HG02610 (cell line): ENCODE data around the gene SRP9.
"Not testable (repeated sequence)": the region's sequence is repeated elsewhere in the genome, so short reads cannot be mapped to it uniquely, and the experiment has no call there.

Source experiments
- ATAC-seq: cut with Tn5 transposase; IDR thresholded peaks from one replicate; pipeline ENCODE4 v1.9.1; 2021; ENCODE audit warnings: mild to moderate bottlenecking, moderate library complexity; ENCODE audit not compliant: unreplicated experiment

The SRP9 gene

DNA sequence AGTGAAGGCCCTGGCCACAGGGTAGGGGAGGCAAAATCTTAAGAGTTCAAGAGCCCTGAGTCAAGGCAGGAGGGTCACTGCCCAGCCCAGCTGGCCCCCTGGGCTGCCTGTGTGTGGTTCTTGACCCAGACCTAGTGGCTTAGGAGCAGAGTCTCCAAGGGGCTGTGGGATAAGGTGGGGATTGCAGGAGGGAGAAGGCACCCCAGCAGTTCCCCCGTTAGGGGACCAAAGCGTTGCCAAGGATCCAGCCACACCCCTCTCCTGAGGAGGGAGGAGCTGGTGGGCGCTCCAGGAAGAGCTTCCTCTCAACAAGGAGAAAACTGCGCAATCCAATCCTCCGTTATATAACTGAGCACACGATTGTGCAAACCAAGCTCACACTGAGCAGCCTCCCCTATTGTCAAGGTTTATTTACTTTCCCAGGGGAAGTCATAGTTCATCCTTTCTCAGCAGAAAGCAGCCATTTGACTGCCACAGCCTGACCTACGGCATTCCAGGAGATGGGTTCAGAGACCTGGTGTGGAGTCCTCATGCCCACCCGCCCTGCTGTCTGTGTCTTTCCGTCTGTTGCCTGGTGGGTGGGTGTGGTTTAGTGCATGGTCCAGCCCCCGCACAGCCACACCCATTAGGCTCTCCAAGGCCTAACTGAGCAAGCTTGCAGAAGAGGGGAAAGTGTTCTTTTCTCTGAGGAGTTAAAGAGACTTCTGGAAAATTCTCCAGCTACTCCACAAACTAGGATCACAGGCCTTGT is 35.8 kb downstream of the SRP9 start:
- no peak for ATAC-seq

- no peak for ATAC-seq
Measured at GRCh38 chr1:225814381-225814780, 36.8 kb downstream of the SRP9 start.

DNA sequence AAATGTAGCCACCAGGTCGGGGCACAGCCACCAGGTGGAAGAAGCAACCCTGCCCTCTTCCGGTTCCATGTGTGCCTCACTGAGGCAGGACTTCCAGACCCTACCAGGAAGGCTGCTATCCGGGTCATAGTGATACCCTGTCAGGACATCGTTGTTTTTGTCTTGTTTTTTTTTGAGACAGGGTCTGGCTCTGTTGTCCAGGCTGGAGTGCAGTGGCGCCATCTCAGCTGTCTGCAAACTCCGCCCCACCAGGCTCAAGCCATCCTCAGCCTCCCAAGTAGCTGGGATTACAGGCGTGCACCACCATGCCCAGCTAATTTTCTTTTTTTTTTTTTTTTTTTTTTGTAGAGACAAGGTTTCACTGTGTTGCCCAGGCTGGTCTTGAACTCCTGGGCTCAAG is 37.5 kb downstream of the SRP9 start:
- not testable (repeated sequence) for ATAC-seq

- no peak for ATAC-seq
Measured at GRCh38 chr1:225815526-225816178, 38.0 kb downstream of the SRP9 start.

- ATAC-seq = no peak
Measured at GRCh38 chr1:225816643-225817538, 39.3 kb downstream of the SRP9 start.

GRCh38 chr1:225817611-225818061 is 40.0 kb downstream of the SRP9 start:
- ATAC-seq = no peak

- no peak for ATAC-seq
Measured at GRCh38 chr1:225818229-225818628, 40.6 kb downstream of the SRP9 start.

GRCh38 chr1:225819346-225820192 is 41.9 kb downstream of the SRP9 start:
- no peak for ATAC-seq

DNA sequence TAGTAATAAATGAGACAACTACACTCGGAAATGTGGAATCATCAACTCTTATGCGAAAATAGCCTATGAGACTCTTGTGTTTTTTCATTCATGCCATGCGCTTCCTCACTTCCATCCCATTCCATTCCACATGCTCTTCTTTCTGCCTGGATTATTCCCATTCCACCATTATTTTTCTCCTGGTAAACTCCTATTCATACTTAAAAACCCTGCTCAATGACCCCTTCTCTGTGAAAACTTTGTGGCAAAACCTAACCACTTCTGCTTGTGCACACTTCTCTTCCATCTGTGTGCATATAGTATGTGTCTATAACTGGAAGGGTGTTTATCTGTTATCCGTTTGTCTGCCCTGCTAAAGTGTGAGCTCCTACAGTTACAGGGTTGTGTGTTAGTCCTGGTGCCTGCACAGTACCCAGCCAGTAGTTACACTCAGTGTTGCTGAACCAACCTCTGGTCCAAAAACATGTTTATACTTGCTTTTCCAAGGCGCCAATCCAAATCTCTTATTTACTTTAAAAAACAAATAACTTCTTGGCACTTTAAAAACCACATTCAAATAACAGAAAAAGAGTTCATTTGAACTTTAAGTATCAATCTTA is 43.0 kb downstream of the SRP9 start:
- ATAC-seq = no peak

DNA sequence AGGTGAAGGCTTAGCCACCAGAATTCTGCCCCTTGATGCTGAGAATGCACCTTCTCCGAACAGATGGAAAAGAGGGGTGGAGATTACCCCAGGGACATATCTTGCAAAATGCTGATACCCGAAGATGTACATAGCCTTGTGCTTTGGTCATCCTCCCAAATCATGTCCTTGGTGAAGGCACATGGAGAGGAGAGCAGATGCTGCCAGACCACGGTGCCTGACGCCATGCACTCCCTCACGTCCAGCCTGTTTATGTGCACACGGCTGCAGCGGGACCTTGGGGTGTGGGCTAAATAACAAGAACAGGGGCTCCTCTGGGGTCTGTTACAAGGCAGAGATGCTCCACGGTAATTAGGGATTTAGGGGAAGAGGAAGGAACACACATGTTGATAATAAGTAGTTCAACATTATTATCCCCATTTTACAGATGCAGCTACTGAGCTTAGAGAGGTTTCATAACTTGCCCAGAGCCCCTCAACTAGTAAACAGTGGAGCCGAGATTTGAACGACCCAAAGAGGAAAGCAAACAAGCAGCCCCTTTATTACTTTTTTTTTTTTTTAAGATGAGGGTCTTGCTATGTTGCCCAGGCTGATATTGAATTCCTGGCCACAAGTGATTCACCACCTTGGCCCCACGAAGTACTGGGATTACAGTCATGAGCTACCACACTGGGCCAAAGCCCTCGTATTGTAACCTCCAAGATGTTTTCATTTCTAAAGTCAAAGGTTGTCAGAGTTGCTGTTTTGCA is 45.2 kb downstream of the SRP9 start:
- ATAC-seq = no peak

GRCh38 chr1:225823811-225824261 is 46.2 kb downstream of the SRP9 start:
- no peak for ATAC-seq

- no peak for ATAC-seq
Measured at GRCh38 chr1:225824533-225824941, 46.9 kb downstream of the SRP9 start.

DNA sequence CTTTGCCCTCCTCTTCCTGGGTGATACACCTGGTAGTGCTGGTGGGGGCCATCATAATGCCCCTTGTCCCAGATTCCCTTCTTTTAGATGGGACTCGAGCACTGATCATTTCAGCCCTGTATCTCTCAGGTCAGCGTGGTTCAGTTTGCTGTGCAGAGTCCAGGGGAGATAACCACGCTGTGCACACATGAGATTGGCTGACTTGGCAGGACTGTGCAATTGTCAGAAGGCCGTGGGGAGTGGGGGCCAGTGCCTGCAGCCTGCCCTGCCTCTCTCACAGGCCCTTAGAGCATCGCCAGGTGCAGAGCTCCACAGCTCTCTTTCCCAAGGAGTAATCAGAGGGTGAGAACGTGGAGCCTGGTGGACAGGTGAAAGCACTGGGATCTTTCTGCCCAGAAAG is 47.5 kb downstream of the SRP9 start:
- no peak for ATAC-seq

GRCh38 chr1:225825607-225826007 is 48.0 kb downstream of the SRP9 start:
- no peak for ATAC-seq

DNA sequence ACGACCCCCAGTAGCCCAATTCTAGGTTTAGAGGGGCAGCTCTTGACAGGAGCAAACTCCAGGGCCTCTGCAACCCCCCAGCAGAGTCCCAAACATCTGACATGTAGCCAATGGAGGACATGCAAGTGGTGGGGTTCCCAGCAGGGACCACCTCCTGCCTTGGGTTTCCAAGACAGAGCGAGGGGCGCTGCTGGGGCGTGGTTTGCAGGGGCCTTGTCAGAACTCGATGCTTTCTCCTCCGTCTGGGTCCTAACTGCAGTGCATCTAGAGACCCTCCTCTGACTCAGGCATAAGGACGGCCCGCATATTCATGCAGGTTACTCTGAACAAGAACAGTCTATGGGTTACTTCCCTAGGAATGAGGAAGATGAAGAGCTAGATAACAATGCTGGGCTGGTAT is 49.5 kb downstream of the SRP9 start:
- ATAC-seq = no peak

DNA sequence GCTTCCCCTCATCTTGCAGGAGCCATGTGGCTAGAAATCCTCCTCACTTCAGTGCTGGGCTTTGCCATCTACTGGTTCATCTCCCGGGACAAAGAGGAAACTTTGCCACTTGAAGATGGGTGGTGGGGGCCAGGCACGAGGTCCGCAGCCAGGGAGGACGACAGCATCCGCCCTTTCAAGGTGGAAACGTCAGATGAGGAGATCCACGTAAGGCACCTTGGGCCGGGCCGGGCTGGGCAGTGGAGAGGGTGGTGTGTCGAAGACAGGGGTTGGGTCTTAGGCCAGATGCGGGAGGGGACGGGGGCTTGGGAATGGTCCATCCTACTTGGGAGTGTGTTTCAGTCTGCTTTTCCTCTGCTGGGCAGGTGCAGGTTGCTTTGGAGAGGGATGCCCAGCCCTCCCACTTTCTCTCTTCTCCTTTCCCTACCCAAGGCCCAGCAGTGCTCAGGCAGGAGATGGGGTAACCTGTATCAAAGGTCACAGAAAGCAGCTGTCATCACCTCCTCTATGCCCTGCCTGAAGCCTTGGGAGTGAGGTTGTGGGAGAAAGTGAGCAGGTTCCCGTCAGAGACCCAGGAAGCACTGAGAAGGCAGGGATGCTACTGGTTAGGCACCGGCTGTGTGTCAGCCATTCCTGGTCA is 51.2 kb downstream of the SRP9 start:
- no peak for ATAC-seq

- no peak for ATAC-seq
Measured at GRCh38 chr1:225830841-225831240, 53.2 kb downstream of the SRP9 start.

GRCh38 chr1:225834417-225835329 is 57.0 kb downstream of the SRP9 start:
- no peak for ATAC-seq
